Neural progenitor cell (in vitro differentiated cells): Measurements from ENCODE around the gene USP34. TPM values are rescaled to one million over a fixed set of nuclear protein-coding genes. Genes with fewer than 3 reads are reported as not detected.

Experiments
- DNase-seq: peaks from one replicate; pipeline ENCODE4 v3.0.0-alpha.2; 2016; ENCODE audit warnings: low spot score
- H2AFZ ChIP-seq: fragments of 200-600 bp; sonication (generic); replicated peaks from 2 replicates; pipeline ENCODE4 v1.6.1; 2016; ENCODE audit warnings: antibody characterized with exemption
- H3F3A ChIP-seq: fragments of 200-600 bp; sonication (generic); 2 replicates; pipeline ENCODE4 v1.6.1; 2016; ENCODE audit warnings: antibody characterized with exemption, low read depth
- H3K27ac ChIP-seq: fragments of 200-600 bp; sonication (generic); 2 replicates; pipeline ENCODE4 v1.5.1; 2016; ENCODE audit warnings: mild to moderate bottlenecking
- H3K27me3 ChIP-seq: fragments of 200-600 bp; sonication (generic); 2 replicates; pipeline ENCODE4 v1.6.1; 2016; ENCODE audit warnings: mild to moderate bottlenecking, moderate library complexity
- H3K36me3 ChIP-seq: fragments of 200-600 bp; sonication (generic); 2 replicates; pipeline ENCODE4 v1.5.1; 2016
- H3K4me1 ChIP-seq: fragments of 200-600 bp; sonication (generic); 2 replicates; pipeline ENCODE4 v1.6.1; 2016; ENCODE audit warnings: mixed run types
- H3K4me2 ChIP-seq: fragments of 200-600 bp; sonication (generic); 2 replicates; pipeline ENCODE4 v1.6.1; 2016
- H3K4me3 ChIP-seq: fragments of 200-600 bp; sonication (generic); 2 replicates; pipeline ENCODE4 v1.5.1; 2016
- H3K79me2 ChIP-seq: fragments of 200-600 bp; sonication (generic); 2 replicates; pipeline ENCODE4 v1.6.1; 2016; ENCODE audit warnings: low read depth
- H3K9ac ChIP-seq: fragments of 200-600 bp; sonication (generic); 2 replicates; pipeline ENCODE4 v1.6.1; 2016
- H3K9me3 ChIP-seq: fragments of 200-600 bp; sonication (generic); 2 replicates; pipeline ENCODE4 v1.5.1; 2016; ENCODE audit warnings: low read depth
- H4K20me1 ChIP-seq: fragments of 200-600 bp; sonication (generic); 2 replicates; pipeline ENCODE4 v1.6.1; 2016; ENCODE audit warnings: low read depth
- H3K27ac Mint-ChIP-seq: 3 replicates; pipeline ENCODE4 v1.8.0; 2021; ENCODE audit warnings: mixed read lengths
- H3K27me3 Mint-ChIP-seq: 2 replicates; pipeline ENCODE4 v1.8.0; 2022; ENCODE audit warnings: low read depth, mild to moderate bottlenecking, inconsistent platforms, moderate library complexity, mixed read lengths; ENCODE audit not compliant: insufficient read depth
- H3K36me3 Mint-ChIP-seq: 3 replicates; pipeline ENCODE4 v1.8.0; 2021; ENCODE audit warnings: mixed read lengths
- H3K4me1 Mint-ChIP-seq: 3 replicates; pipeline ENCODE4 v1.8.0; 2021; ENCODE audit warnings: mixed read lengths
- H3K4me3 Mint-ChIP-seq: 3 replicates; pipeline ENCODE4 v1.8.0; 2021; ENCODE audit warnings: mild to moderate bottlenecking, moderate library complexity, mixed read lengths
- H3K9me3 Mint-ChIP-seq: 3 replicates; pipeline ENCODE4 v1.8.0; 2020; ENCODE audit warnings: mixed read lengths
- EZH2 ChIP-seq: fragments of 200-600 bp; sonication (generic); IDR thresholded peaks from 2 replicates; pipeline ENCODE4 v1.6.1; 2017; ENCODE audit warnings: antibody characterized with exemption, mild to moderate bottlenecking, moderate library complexity
- EZH2phosphoT487 ChIP-seq: fragments of 200-600 bp; sonication (generic); IDR thresholded peaks from 2 replicates; pipeline ENCODE4 v1.6.1; 2017; ENCODE audit warnings: antibody characterized with exemption
- total RNA-seq: library from RNA; depleted of rRNA; stranded (reverse); fragments of >200 nt; gene quantifications from 2 replicates; pipeline ENCODE4 v1.2.3, GENCODE V29; 2015; ENCODE audit warnings: low replicate concordance
- TF ChIP-seq, protein P1 (sequence below): fragments of 200-600 bp; sonication (generic); IDR thresholded peaks from 2 replicates; pipeline ENCODE4 v1.5.1; 2017; ENCODE audit warnings: antibody characterized with exemption, mild to moderate bottlenecking

USP34 gene
- total RNA-seq, 1 donor from 2014 or later: 162 TPM

DNA sequence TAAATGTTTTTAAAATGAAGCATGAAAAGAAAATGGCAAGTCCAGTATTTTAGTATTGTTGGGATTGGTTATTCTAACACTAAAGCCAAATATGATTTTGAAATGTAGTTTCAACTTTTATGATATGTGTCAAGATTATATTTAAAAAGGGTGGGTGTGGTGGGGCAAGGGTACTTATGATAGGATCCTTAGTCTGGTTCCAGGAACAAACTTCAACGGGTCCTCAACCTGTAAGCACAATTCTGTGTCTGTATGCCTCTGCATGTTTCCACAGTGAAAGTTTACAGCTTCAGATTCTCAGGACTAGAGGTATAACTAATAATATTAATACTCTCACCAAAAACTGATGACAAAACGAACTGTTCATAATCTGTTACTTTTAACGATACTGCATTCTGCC lies 5.8 kb downstream of the USP34 start:
- H3K27me3 Mint-ChIP-seq: no peaks in the 10 kb centered on the region
- H3K36me3 Mint-ChIP-seq: peaks cover 14% of the 10 kb centered on the region

DNA sequence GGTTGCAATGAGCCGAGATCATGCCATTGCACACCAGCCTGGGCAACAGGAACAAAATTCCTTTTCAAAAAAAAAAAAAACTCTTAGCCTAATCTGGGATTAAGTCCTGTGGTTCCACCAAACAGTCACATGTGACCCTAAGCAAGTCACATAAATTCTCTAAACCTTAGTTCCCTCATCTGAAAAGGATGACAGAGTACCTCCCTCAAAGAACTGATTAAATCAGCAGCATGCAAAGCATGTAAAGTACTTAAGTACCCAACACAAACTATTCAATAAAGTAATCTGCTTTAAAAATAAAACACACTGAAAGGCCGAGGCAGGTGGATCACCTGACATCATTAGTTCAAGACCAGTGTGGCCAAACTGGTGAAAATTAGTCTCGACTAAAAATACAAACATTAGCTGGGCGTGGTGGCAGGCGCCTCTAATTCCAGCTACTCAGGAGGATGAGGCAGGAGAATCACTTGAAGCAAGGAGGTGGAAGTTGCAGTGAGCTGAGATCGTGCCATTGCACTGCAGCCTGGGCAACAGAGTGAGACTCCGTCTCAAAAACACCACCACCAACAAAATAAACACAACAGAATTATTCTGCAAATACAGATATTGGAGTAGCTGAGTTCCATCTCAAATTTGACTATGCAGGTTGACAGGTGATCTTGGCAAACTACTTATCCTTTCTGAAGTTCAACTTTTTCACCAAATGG lies 7.0 kb downstream of the USP34 start:
- Histone ChIP-seq H4K20me1 (peaks cover 94% of the 10 kb centered on the region), H2AFZ (no peak overlapping the region), H3K4me2 (peak overlapping the region; percentile 16), H3K36me3 (no peaks in the 10 kb centered on the region), H3K4me3 (no peak overlapping the region), H3F3A (peaks cover 19% of the 10 kb centered on the region), H3K27me3 (no peaks in the 10 kb centered on the region), H3K27ac (peak overlapping the region; percentile 51), H3K79me2 (peaks cover 100% of the 10 kb centered on the region), H3K4me1 (peaks cover 14% of the 10 kb centered on the region), H3K9me3 (no peaks in the 10 kb centered on the region), H3K9ac (no peak overlapping the region)
- peaks cover 25% of the 10 kb centered on the region for H3K4me1 Mint-ChIP-seq
- H3K27ac Mint-ChIP-seq: peak overlapping the region; percentile 7
- peak; percentile 50 for DNase-seq
- no peak overlapping the region for H3K4me3 Mint-ChIP-seq
- H3K27me3 Mint-ChIP-seq: no peaks in the 10 kb centered on the region
- H3K36me3 Mint-ChIP-seq: peaks cover 17% of the 10 kb centered on the region
- H3K9me3 Mint-ChIP-seq: no peaks in the 10 kb centered on the region
- TF ChIP-seq, protein P1, sequence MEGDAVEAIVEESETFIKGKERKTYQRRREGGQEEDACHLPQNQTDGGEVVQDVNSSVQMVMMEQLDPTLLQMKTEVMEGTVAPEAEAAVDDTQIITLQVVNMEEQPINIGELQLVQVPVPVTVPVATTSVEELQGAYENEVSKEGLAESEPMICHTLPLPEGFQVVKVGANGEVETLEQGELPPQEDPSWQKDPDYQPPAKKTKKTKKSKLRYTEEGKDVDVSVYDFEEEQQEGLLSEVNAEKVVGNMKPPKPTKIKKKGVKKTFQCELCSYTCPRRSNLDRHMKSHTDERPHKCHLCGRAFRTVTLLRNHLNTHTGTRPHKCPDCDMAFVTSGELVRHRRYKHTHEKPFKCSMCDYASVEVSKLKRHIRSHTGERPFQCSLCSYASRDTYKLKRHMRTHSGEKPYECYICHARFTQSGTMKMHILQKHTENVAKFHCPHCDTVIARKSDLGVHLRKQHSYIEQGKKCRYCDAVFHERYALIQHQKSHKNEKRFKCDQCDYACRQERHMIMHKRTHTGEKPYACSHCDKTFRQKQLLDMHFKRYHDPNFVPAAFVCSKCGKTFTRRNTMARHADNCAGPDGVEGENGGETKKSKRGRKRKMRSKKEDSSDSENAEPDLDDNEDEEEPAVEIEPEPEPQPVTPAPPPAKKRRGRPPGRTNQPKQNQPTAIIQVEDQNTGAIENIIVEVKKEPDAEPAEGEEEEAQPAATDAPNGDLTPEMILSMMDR: no peak
- TF ChIP-seq EZH2: no peak
- TF ChIP-seq EZH2phosphoT487: no peak

More for the DNA sequence above, 5.8 kb downstream of the USP34 start:
- Histone ChIP-seq H3K9me3 (no peaks in the 10 kb centered on the region), H4K20me1 (peaks cover 92% of the 10 kb centered on the region), H3K4me3 (no peak overlapping the region), H2AFZ (no peak overlapping the region), H3F3A (peaks cover 28% of the 10 kb centered on the region), H3K79me2 (peaks cover 100% of the 10 kb centered on the region), H3K27me3 (no peaks in the 10 kb centered on the region), H3K27ac (peak overlapping the region; percentile 51), H3K36me3 (no peaks in the 10 kb centered on the region), H3K4me1 (peaks cover 20% of the 10 kb centered on the region), H3K4me2 (no peak overlapping the region), H3K9ac (no peak overlapping the region)
- peaks cover 28% of the 10 kb centered on the region for H3K4me1 Mint-ChIP-seq
- DNase-seq: no peak
- TF ChIP-seq EZH2 (no peak), EZH2phosphoT487 (no peak)
- TF ChIP-seq, protein P1: no peak
- no peak overlapping the region for H3K27ac Mint-ChIP-seq
- no peaks in the 10 kb centered on the region for H3K9me3 Mint-ChIP-seq
- no peak overlapping the region for H3K4me3 Mint-ChIP-seq

DNA sequence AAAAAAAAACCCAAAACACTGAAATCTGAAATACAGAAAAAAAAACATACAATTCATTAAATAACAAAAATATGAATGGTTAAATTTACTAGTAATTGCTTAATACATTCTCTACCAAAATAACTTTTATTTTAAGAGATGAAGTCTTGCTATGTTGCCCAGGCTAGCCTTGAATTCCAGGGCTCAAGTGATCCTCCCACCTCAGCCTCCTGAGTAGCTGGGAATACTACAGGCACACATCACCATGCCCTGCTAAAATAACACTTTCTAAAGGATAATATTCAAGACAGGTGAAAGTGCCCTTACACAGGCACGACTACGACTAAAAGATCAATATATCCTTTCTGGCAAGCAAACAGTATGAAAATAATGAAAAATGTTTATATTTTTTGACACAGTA lies 9.5 kb downstream of the USP34 start:
- Histone ChIP-seq H4K20me1 (peaks cover 100% of the 10 kb centered on the region), H3K27me3 (no peaks in the 10 kb centered on the region), H3F3A (peaks cover 19% of the 10 kb centered on the region), H3K27ac (no peak overlapping the region), H3K9me3 (no peaks in the 10 kb centered on the region), H3K9ac (no peak overlapping the region), H3K4me1 (peaks cover 10% of the 10 kb centered on the region), H3K4me2 (no peak overlapping the region), H3K36me3 (no peaks in the 10 kb centered on the region), H3K79me2 (peaks cover 100% of the 10 kb centered on the region), H3K4me3 (no peak overlapping the region), H2AFZ (no peak overlapping the region)
- Mint-ChIP-seq H3K9me3 (no peaks in the 10 kb centered on the region), H3K27me3 (no peaks in the 10 kb centered on the region), H3K4me3 (no peak overlapping the region), H3K36me3 (peaks cover 10% of the 10 kb centered on the region), H3K27ac (no peak overlapping the region), H3K4me1 (peaks cover 17% of the 10 kb centered on the region)
- no peak for DNase-seq
- TF ChIP-seq EZH2: no peak
- TF ChIP-seq, protein P1: no peak
- no peak for TF ChIP-seq EZH2phosphoT487
